TTC549 (cell line): ENCODE results near the gene NDFIP2.

Experiments used
- FAIRE-seq: peaks from 2 replicates; lab custom pipeline; 2012; peaks lifted over from hg19 to GRCh38; lab: Jason Lieb, UNC

The NDFIP2 gene

GRCh38 chr13:79459906-79460305, 21.0 kb upstream of the NDFIP2 start:
- FAIRE-seq: no peak

- FAIRE-seq: no peak
Measured at GRCh38 chr13:79462895-79463294, 18.1 kb upstream of the NDFIP2 start.

GRCh38 chr13:79463604-79464003, 17.4 kb upstream of the NDFIP2 start:
- no peak for FAIRE-seq

GRCh38 chr13:79466872-79467271, 14.1 kb upstream of the NDFIP2 start:
- no peak for FAIRE-seq

- FAIRE-seq: no peak
Measured at GRCh38 chr13:79468402-79468801, 12.6 kb upstream of the NDFIP2 start.

GRCh38 chr13:79468819-79469218, 12.1 kb upstream of the NDFIP2 start:
- FAIRE-seq: no peak

- FAIRE-seq: no peak
Measured at GRCh38 chr13:79469608-79470007, 11.3 kb upstream of the NDFIP2 start.

GRCh38 chr13:79470666-79471065, 10.3 kb upstream of the NDFIP2 start:
- FAIRE-seq: no peak

GRCh38 chr13:79475569-79475968, 5.4 kb upstream of the NDFIP2 start:
- FAIRE-seq: no peak

- FAIRE-seq: no peak
Measured at GRCh38 chr13:79477968-79478367, 3.0 kb upstream of the NDFIP2 start.

- FAIRE-seq: no peak
Measured at GRCh38 chr13:79479882-79480281, 1.1 kb upstream of the NDFIP2 start.

GRCh38 chr13:79481685-79482052, 714 bp downstream of the NDFIP2 start:
- FAIRE-seq: no peak

- no peak for FAIRE-seq
Measured at GRCh38 chr13:79482281-79482970, 1.5 kb downstream of the NDFIP2 start.

GRCh38 chr13:79483086-79483706, 2.2 kb downstream of the NDFIP2 start:
- no peak for FAIRE-seq

GRCh38 chr13:79485014-79485811, 4.3 kb downstream of the NDFIP2 start:
- FAIRE-seq: no peak

- no peak for FAIRE-seq
Measured at GRCh38 chr13:79486433-79487188, 5.7 kb downstream of the NDFIP2 start.

GRCh38 chr13:79490326-79490725, 9.4 kb downstream of the NDFIP2 start:
- FAIRE-seq: no peak

- no peak for FAIRE-seq
Measured at GRCh38 chr13:79490824-79491223, 9.9 kb downstream of the NDFIP2 start.

GRCh38 chr13:79491715-79492114, 10.8 kb downstream of the NDFIP2 start:
- no peak for FAIRE-seq

- FAIRE-seq: no peak
Measured at GRCh38 chr13:79492313-79492798, 11.4 kb downstream of the NDFIP2 start.

GRCh38 chr13:79492918-79493594, 12.1 kb downstream of the NDFIP2 start:
- no peak for FAIRE-seq

GRCh38 chr13:79496188-79496587, 15.2 kb downstream of the NDFIP2 start:
- FAIRE-seq: no peak
